Measurements from ENCODE around the gene ACY1.

Gene ACY1

GRCh38 chr3:52005571-52005986 lies 22.2 kb downstream of the ACY1 start:
- peak; percentile 47 for DNase-seq (ENCODE audit: low spot score)

- DNase-seq (ENCODE audit: low spot score) = no peak
Measured at GRCh38 chr3:52006017-52006819, 22.9 kb downstream of the ACY1 start.

- no peak for DNase-seq (ENCODE audit: low spot score)
Measured at GRCh38 chr3:52006820-52007133, 23.4 kb downstream of the ACY1 start.

GRCh38 chr3:52007291-52007690 lies 24.0 kb downstream of the ACY1 start:
- DNase-seq (ENCODE audit: low spot score) = no peak

DNA sequence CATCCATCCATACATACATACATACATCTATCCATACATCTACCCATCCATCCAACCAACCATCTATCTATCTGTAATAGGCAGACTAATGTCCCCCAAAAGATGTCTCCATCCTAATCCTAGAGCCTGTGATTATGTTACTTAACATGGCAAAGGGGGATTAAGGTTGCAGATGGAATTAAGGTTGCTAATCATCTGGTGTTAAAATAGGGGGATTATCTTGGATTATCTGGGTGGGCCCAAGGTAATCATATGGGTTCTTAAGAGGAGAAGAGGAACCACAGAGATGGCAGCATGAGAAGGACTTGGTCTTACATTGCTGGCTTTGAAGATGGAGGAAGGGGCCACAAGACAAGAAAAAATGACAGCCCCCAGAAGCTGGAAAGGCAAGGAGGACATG lies 27.1 kb downstream of the ACY1 start:
- DNase-seq (ENCODE audit: low spot score) = no peak

- no peak for DNase-seq (ENCODE audit: low spot score)
Measured at GRCh38 chr3:52012699-52013098, 29.4 kb downstream of the ACY1 start.

DNA sequence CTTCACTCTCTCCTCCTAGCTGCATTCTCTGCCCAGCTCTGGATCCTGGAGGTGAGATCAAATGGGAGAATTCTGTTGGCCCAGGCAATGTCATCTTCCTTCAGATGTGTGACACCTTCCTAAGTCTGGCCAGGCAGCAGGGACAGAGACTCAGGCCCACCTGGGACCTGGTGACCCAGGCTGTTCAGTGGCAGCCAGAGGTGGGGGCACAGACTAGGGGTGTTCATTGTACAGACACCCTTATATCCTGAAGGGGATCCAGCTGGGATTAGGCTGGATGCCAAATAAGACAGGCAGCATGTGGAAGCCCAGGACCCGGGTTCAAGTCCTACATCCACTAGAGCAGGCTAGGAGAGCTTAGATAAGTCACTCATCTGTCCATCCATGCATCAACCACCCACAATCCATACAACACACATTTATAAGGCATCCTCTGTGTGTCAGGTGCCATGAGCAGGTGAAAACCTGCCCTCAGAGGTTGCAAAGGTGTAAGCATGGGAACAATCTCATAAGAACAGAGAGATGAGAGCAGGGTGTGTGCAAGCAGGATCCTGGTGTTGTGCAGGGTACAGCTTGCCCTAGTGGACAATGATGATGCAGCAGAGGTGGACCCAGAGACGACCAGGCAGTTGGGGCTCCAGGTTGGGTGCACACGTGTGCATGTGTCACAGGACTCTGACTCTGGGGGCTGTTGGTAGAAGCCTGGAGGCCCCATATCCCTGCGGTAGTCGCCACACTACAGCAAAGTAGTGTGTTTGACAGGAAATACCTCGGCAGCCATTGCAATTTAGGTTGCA lies 30.7 kb downstream of the ACY1 start:
- no peak for DNase-seq (ENCODE audit: low spot score)

GRCh38 chr3:52014613-52015012 lies 31.3 kb downstream of the ACY1 start:
- DNase-seq (ENCODE audit: low spot score) = no peak

GRCh38 chr3:52015438-52016228 lies 32.3 kb downstream of the ACY1 start:
- DNase-seq (ENCODE audit: low spot score) = no peak

DNA sequence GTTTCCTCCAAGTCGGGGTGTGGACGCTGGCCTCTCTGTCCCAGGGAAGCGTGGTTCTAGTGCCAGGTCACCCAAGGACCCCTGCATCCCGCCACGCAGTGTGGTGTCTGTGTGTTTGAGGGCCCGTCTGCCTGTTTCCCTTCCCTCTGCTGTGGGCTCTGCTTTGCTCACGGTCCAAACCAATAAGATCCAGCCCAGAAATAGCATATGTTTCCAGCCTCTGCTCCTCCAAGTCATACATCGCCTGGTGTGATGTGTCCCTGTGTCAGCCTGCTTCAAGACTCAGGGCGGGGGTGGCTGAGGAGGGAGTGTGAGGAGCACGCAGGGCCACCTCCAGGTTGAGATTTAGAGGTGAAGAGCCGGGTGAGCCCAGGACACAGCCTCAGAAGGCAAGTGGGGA lies 34.3 kb downstream of the ACY1 start:
- no peak for DNase-seq (ENCODE audit: low spot score)

DNA sequence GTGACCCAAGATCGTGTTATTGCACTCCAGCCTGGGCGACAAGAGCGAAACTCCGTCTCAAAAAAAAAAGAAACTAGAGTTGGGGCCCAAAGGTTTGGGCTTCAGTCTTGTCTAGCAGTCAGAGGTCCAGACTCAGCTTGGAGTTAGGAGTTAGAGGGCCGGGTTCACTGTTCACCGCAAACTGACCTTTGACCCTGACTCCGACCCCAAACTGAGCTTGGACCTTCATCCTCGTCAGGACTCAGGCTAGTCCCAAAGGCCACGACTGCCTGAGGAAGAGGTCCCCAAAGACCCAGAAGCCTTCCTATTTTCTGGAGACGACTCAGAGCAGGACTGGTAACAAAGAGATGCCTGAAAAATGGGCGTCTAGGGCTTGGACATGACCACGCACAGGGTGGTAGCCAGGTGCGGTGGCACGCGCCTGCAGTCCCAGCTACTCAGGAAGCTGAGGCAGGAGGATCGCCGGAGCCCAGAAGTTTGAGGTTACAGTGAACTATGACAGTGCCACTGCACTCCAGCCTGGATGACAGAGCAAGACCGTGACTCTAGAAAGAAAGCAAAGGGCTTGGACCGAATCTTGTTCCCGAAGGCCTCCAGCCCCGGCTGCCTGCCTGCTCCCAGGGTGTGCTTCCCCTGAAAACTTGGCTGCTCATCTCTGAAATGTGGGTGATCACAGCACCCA lies 35.1 kb downstream of the ACY1 start:
- no peak for DNase-seq (ENCODE audit: low spot score)

- DNase-seq (ENCODE audit: low spot score) = no peak
Measured at GRCh38 chr3:52019352-52020080, 36.2 kb downstream of the ACY1 start.

- no peak for DNase-seq (ENCODE audit: low spot score)
Measured at GRCh38 chr3:52020796-52021195, 37.5 kb downstream of the ACY1 start.

DNA sequence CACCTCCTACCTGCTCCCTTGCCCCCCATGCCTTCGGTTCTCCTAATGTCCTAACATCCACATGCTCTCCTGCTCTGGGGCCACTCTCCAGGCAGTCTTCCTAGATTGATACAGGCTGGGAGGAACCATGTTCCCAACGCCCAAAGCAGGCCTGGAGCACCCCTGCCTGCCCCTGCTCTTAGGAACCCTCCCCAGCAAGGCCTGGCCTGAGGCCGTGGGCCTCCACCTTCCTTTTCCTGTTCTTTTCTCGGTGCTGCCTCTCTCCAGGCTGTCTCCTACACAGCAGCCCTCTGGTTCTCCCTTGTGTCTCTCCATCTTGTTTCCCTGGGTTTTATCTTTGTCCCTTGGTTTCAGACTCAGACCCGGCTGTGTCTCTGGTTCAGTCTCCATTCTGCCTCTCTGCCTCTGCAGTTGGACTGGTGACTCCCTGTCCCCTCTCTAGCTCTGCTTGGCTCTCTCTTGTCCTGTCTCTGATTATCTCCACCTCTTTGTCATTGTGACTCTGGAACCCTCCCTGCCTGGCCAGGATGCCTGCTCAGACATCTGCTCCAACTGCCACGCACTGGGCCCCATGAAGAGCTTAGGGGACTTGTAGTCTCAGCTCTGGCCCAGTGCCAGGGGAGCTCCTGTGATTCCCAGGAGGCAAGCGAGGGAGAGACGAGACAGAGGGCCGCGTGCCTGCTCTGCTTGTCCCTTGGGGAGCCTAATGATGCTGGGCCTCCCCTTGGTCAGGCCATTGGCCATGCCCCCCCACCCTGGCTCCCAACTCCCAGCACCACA lies 38.3 kb downstream of the ACY1 start:
- no peak for DNase-seq (ENCODE audit: low spot score)

DNA sequence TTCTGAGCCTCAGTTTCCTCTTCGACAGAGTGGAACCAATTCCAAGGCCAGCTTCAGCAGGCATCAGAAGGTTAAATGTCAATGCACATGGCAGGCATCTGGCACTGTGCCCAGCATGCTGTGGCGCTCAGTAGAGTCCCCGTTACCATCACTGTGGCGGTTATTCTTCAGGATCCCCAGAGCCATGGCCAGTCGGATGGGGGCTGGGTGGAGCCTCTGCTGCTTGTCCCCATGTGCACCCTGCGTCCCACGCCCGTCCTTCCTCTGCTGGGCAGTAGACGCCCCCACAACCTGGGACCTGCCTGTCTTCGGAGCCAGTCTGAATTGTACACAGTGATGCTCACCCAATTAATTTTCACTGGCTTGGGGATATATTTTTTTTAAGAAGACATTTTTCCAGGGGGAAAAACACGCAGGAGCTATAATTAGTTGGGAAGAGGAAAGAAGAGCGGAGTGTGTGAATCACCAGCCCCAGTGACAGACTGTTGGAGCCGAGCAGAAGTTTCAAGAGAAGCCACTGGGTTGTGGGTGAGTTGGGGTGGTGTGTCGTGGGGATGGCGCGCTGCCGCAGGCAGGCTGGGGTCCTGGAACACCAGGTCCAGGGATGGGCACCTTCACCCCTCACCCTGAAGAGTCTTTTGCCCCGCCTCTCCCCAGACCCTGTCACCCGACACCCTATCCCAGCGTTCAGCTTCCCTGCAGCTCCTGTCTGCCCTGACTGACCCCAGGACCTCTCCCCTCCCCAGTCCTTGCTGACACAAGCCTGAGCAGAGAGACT lies 39.2 kb downstream of the ACY1 start:
- DNase-seq (ENCODE audit: low spot score) = no peak

GRCh38 chr3:52023101-52023770 lies 39.9 kb downstream of the ACY1 start:
- no peak for DNase-seq (ENCODE audit: low spot score)

DNA sequence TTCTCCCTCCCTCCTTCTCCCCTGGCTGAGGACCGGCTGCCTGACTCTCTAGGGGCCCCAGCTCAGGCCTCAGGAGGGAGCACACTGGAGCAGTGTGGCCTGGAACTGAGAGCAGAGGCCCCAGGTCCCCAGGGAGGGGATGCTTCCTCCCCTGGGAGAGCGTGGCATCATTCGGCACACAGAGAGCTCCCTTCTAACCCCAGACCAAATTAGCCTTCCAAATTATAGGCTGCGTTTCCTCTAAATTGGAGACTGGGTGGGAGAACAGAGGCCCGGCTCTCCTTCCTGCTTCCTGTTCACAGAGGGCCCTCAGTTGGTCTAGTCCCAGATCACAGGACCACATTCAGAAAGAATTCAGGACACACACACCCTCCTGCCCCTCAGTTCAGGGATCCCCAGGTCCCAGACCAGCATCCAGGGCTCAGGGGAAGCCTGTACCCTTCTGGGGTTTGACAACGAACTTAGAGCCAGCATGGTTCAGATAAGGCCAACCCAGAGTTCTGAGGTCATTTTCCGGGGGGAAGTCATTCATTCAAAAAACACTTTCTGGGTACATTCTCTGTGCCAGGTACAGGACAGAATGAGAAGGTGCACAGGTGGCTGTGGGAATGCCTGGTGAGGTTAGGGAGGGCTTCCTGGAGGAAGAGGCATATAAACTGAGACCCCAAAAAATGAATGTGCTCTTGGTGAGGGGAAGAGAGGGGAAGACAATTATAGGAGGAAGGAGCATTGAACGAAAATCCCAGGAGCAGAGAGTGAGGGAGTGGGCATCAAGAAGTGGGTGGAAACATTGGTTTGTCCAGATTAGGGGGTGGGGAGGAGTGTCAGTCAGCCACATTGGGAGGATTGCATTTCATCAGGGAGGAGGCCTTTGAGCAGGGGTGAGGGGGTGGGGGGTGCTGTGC lies 40.8 kb downstream of the ACY1 start:
- DNase-seq (ENCODE audit: low spot score) = no peak

DNA sequence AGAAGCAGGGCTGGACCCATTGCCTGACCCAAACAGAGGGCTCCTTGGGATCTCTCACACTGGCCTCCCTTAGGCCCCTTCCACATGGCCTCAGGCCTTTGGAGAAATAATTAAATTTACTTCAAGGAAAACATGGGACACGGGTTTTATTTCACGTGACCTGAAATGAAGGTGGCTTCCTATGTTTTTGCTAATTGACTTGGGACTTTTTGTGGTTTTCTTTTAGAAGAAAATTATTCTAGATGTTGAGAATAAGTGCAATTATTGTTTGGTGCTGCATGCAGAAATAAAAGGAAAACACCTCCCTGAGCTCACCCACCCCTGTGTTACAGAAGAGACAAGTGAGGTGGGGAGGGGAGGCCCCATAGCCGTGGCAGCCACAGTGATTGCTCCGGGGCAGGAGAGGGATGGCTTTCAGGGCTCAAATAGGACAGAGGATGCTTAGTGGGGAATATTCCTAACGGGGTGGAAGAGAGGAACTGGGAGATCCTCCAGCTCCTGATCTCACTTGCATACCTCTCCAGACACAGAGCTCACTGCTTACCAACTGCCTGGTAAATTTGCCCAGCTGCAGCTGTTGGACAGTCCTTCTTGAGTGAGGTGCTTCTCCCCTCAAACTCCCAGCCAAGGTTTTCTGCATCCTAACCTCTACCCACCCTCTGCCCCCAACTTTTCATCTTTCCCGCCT lies 41.6 kb downstream of the ACY1 start:
- DNase-seq (ENCODE audit: low spot score) = no peak
